ENCODE measurements around the gene EHMT1. TPM values are rescaled to one million over a fixed set of nuclear protein-coding genes. Genes with fewer than 3 reads are reported as not detected.

The EHMT1 gene
- total and polyA plus RNA-seq, 2 of the 8 experiments (the other 6 are each of a cell fraction or from before 2014, with no cell fraction given): 95.7 to 163 TPM

DNA sequence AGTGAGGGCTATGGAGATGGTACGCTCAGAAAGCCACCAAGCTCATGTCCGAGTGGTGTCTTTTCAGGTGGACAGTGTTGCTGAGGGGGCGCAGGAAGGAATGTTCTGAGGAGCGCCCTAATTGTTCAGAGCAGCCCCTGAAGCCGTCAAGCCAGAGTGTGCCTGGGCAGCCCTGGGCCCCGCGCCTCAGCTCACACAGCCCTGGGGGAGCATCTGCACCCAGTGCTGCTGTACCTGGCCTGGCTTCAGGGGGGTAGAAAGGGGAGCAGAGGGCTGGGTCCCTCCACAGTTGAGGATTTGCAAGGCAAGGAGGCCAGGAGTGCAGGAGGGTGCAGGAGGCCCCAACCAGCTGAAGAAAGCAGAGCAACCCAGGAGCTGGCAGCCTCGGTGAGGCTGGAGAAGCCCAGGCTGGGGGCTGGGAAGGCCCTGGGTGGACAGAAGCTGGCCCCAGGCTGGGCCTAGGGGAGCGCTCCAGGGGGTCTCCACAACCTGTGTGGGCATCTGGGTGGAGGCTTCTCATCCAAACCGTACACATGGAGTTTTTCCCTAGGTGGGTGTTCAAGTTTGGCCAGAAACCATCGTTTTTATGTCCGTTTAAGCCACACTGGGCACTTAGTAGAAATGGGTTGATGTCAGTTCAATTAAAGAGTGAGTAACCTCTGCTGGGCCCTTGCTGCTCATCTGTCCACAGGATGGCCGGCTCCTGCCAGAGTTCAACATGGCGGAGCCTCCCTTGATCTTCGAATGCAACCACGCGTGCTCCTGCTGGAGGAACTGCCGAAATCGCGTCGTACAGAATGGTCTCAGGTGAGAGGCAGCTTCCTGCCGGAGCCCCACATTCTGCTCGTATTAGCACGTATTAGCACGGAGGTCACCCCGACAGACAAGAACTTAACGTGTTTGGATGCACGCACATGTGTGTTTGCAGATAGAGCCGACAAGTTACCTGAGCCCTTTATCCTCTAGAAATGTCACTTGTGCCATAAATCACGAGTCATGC lies 196.8 kb downstream of the EHMT1 start (continued):
- TF ChIP-seq, protein P1, sequence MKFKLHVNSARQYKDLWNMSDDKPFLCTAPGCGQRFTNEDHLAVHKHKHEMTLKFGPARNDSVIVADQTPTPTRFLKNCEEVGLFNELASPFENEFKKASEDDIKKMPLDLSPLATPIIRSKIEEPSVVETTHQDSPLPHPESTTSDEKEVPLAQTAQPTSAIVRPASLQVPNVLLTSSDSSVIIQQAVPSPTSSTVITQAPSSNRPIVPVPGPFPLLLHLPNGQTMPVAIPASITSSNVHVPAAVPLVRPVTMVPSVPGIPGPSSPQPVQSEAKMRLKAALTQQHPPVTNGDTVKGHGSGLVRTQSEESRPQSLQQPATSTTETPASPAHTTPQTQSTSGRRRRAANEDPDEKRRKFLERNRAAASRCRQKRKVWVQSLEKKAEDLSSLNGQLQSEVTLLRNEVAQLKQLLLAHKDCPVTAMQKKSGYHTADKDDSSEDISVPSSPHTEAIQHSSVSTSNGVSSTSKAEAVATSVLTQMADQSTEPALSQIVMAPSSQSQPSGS (IDR thresholded peaks at IDR 0.05; ENCODE audit: low read length): no peak
- TF ChIP-seq SP1 (IDR thresholded peaks at IDR 0.05; ENCODE audit: low read depth, low read length) (no peak), BRCA1 (IDR thresholded peaks at IDR 0.05; ENCODE audit: low read depth, low read length) (no peak), GTF2F1 (IDR thresholded peaks at IDR 0.05; ENCODE audit: borderline replicate concordance, low read depth, low read length) (no peak), SIX5 (IDR thresholded peaks at IDR 0.05; ENCODE audit: low read depth, low read length) (no peak), ZNF274 (IDR thresholded peaks at IDR 0.05; ENCODE audit: borderline replicate concordance, extremely low read depth, low read length) (no peak), CEBPB (IDR thresholded peaks at IDR 0.05; ENCODE audit: low read depth, low read length) (no peak), CBX5 (IDR thresholded peaks at IDR 0.05; ENCODE audit: low read depth, low read length) (no peak), RXRA (IDR thresholded peaks at IDR 0.05; ENCODE audit: insufficient read depth, low read depth, low read length) (no peak), BCL11A (IDR thresholded peaks at IDR 0.05; ENCODE audit: low read depth in 2 of 2, low read length in 2 of 2) (no peak), POU5F1 (IDR thresholded peaks at IDR 0.05; ENCODE audit: low read depth, low read length) (no peak), TAF7 (optimal IDR thresholded peaks at IDR 0.05; ENCODE audit: borderline replicate concordance, low read depth, low read length) (no peak)

All from H1 (cell line).